GM21529 (cell line): ENCODE measurements around the gene LRMDA.

Experiments used
- ATAC-seq: cut with Tn5 transposase; IDR thresholded peaks from one replicate; pipeline ENCODE4 v1.9.1; 2021; ENCODE audit not compliant: unreplicated experiment

The LRMDA gene

DNA sequence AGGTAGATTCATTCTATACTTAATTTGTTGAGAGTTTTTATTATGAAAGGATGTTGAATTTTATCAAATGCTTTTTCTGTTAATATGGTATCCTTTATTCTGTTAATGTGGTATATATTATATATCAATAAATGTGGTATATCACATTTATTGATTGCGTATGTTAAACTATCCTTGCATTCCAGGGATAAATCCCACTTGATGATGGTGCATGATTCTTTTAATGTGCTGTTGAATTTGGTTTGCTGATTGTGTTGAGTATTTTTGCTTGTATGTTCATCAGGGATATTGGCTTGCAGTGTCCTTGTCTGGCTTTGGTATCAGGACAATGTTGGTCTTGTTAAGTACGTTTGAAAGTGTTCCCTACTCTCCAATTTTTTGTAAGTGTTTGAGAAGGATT lies 11.9 kb downstream of the LRMDA start:
- no peak for ATAC-seq

- no peak for ATAC-seq
These were observed 13.5 kb downstream of the LRMDA start for GRCh38 chr10:75444781-75445386.

- ATAC-seq, result no peak
These were observed 15.1 kb downstream of the LRMDA start for GRCh38 chr10:75446508-75446907.

- no peak for ATAC-seq
These were observed 16.7 kb downstream of the LRMDA start for GRCh38 chr10:75448166-75448565.

DNA sequence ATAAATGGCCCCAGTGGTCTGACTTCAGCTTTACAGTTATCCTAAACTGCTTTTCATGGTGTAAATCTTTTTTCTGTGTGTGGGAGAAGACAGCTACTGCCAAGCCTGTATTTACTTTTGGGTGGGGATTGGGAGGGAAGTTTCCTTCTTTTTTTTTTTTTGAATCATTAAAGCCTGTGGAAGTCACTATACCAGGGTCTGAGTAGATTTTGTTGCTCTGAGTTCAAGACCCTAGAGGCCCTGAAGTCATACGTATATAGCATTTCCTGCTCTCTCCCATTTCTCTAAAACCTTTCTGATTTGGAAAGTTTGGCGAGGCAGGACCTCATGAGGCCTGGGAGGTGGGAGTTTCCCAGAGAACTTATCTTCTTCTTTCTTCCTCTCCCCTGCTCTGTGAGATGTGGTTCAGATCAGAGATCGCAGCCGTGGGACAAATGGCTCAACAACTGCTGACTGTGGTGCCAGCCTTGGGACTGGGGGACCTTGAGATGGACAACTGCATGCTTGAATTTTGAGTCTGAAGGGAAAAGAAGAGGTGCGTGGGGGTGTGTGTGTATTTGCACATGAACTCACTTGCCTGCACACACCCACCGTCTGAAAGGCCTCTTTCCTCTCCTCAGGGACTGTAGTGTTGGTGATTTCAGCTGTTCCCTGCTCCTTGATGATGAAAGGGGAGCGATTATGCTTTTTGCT lies 18.1 kb downstream of the LRMDA start:
- no peak for ATAC-seq

DNA sequence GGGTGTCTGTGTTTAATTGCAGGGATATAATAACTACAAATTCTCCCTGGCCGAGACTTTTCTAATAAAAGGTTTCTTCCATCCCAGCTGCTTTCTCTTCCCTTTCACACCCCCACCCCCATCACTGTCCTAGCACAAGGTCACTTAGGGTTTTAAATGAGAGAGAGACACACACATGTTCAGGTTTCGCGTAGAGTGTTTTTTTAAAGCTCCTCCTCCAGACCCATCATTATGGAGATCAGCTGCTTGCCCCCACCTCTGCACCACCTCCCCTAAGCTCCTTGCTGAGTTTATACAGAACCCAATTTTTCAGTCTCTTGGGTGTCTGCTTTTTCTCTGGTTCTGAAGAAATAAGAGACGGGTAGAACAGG lies 18.6 kb downstream of the LRMDA start:
- ATAC-seq, result no peak

GRCh38 chr10:75450644-75451640 lies 19.5 kb downstream of the LRMDA start:
- no peak for ATAC-seq

GRCh38 chr10:75451831-75452230 lies 20.4 kb downstream of the LRMDA start:
- no peak for ATAC-seq

GRCh38 chr10:75452997-75453396 lies 21.6 kb downstream of the LRMDA start:
- ATAC-seq, result no peak

DNA sequence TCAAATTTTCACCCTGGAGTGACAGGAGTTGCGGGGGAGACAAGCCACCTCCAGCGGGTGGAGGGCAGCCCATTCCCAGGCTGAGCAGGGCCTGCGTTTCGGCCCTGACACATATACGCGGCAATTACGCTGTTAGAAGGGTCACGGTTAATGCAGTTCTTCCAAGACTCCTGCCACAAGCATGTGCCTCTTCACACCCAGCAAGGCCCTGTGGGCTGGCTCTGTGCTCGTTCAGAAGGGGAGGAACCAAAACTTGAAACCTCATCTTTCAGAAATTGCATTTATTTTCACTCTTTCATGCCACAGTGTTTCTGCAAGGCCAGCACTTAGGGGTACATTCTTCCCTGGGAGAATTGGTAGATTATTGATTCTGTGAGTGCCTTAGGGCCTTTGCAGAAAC lies 24.7 kb downstream of the LRMDA start:
- ATAC-seq, result no peak

GRCh38 chr10:75460059-75460458 lies 28.6 kb downstream of the LRMDA start:
- ATAC-seq, result no peak

GRCh38 chr10:75461672-75462649 lies 30.5 kb downstream of the LRMDA start:
- ATAC-seq, result no peak

DNA sequence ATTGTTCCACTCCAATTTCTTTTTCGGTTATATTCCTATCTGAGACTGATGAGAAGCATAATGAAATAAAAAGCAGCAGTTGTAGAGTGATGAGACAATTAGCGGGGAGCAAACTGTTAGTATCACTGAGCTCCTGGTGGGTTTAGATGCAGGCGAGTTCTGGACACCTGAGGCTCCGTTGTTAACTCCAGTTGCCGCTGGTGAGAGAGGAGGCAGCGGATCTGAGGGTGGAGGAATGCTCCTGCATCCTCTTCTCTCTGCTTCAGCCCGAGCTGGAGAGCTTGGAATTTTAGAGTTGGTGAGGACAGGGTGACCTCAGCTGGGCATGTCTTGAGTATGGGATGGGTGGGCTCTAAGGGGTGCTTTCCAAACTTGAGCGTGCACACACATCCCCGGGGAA lies 31.4 kb downstream of the LRMDA start:
- ATAC-seq, result no peak

DNA sequence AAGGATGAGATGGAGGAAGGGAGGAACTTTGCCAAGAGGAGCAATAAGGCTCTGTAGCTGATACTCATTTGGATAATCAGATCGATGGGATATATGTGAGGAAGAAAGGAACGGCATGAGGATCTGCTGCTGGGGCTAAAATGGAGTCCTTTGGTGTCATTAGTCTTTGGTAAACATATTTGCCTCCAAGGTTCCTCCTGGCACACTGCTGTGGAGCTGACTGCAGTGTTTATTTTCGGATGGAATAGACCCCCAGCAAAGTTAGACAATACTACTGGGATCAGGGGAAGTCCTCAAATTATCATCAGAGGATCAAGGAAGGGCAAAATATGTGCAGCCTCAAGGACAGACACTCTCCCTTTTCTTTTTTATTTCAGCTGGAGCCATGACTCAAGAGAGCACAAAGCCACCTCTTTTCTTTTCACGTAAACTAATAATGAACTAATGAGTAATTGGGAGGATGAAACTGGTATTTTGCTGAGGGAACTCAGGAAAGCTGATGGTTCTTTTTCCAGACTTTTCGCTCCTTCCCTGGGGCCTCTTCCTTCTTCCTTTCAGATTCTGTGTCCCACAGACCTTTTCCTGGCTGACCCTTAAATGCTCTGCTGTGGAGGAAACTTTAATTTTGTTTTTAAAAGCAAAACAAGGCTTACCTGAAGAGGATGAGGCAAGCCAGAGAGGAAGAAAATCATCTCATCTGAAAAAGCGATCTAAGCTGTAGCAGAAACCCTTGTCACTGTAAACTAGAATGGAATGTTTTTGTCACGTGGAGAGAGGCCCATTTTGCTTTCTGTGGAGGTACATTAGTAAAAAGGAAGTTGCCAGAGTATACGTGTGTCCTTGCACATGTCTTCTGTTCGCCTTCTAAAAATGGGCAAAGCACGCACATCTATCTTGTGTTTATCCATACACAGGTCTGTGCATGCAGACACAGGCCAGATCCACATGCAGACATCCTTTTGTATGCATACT lies 33.3 kb downstream of the LRMDA start:
- no peak for ATAC-seq

DNA sequence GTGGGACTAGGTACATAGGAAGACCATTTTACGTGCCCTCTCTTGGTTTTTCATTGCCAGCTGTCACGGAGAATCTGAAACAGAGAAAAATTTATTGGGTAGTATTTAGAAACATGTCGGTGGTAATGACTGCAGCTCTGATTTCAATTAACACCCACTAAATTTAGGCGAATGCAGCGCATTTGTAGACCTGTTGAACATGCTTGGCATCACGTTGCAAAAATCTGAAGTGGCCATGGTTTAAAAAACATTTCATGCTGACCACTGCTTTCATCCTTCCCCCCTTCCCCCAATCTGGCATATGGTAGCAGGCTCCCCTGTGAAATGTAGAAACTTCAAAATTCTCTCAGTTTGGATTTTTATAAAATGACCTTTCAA lies 34.0 kb downstream of the LRMDA start:
- no peak for ATAC-seq

DNA sequence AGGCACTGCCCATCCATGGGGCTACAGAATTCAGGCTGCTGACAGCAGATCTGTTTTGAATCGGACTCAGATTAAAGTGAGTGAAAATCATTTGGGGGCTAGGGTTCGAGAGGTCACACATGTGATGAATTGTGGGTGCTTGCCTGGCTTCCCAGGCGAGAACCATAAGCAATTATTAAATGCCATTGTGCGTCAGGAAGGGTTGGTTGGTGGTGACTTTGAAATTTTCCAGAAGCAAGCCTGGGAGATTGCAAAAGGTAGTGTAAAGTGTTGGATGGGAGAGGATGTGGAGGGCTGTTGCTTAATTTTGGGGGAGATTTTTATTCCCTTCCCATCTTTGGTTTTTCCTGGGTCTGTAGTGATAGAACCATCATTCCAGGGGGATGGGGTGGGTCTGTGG lies 34.6 kb downstream of the LRMDA start:
- ATAC-seq, result no peak

DNA sequence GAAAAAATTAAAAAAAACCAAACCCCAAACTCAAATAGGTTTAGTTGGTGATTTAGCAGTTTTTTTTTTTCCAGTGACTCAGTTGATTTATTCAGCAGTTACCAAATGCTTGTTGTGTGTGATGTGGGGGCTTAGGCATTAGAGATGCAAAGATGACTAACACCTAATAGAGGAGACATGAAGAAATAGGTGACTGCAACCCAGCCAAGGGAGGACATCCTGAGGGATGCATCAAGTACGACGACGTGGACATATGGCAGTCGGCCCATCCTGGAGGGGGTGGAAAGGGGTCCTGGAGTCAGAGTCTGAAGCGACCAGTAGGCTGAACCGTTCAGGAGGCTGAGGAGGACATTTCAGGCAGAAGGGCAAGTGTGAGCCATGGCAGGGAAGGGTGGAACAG lies 35.5 kb downstream of the LRMDA start:
- ATAC-seq, result no peak

GRCh38 chr10:75468612-75469005 lies 37.2 kb downstream of the LRMDA start:
- ATAC-seq, result no peak

GRCh38 chr10:75469006-75469616 lies 37.7 kb downstream of the LRMDA start:
- no peak for ATAC-seq
